ENCODE data around the gene ZNF469.

DNA sequence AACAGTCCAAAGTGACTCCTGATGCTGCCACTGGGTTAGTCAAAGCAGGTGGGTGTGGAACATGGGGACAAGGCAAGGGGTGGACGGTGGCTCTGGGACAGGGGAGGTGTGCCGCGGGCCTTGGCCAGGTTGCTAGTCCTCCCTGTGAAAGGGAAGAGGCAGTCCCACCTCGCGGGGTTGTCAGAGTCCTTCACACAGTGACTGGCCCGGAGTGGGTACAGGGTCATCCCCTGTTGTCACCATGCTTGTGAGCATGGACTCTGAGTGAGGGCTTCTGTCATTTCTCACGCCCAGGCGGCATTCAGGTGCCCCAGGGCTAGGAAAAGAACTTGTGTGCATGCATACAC is 3.1 kb upstream of the ZNF469 start:
- TF ChIP-seq, protein P1, sequence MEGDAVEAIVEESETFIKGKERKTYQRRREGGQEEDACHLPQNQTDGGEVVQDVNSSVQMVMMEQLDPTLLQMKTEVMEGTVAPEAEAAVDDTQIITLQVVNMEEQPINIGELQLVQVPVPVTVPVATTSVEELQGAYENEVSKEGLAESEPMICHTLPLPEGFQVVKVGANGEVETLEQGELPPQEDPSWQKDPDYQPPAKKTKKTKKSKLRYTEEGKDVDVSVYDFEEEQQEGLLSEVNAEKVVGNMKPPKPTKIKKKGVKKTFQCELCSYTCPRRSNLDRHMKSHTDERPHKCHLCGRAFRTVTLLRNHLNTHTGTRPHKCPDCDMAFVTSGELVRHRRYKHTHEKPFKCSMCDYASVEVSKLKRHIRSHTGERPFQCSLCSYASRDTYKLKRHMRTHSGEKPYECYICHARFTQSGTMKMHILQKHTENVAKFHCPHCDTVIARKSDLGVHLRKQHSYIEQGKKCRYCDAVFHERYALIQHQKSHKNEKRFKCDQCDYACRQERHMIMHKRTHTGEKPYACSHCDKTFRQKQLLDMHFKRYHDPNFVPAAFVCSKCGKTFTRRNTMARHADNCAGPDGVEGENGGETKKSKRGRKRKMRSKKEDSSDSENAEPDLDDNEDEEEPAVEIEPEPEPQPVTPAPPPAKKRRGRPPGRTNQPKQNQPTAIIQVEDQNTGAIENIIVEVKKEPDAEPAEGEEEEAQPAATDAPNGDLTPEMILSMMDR (IDR thresholded peaks at IDR 0.05), result no peak
- TF ChIP-seq POLR2AphosphoS5 (IDR thresholded peaks at IDR 0.05) (no peak), EP300 (IDR thresholded peaks at IDR 0.05; ENCODE audit: low read depth) (no peak), POLR2A (IDR thresholded peaks at IDR 0.05) (no peak)

Data from transverse colon (tissue), 4 donors.